GM21390 (cell line): ENCODE data around the gene ACER3.
"Not testable (repeated sequence)": the region's sequence is repeated elsewhere in the genome, so short reads cannot be mapped to it uniquely, and the experiment has no call there.

Source experiments
- ATAC-seq: cut with Tn5 transposase; IDR thresholded peaks from one replicate; pipeline ENCODE4 v1.9.1; 2021; ENCODE audit not compliant: unreplicated experiment

ACER3 gene

GRCh38 chr11:76919467-76919866 lies 58.7 kb downstream of the ACER3 start:
- ATAC-seq: no peak

- ATAC-seq: no peak
Measured at GRCh38 chr11:76919887-76920746, 59.4 kb downstream of the ACER3 start.

- no peak for ATAC-seq
Measured at GRCh38 chr11:76927160-76927559, 66.4 kb downstream of the ACER3 start.

DNA sequence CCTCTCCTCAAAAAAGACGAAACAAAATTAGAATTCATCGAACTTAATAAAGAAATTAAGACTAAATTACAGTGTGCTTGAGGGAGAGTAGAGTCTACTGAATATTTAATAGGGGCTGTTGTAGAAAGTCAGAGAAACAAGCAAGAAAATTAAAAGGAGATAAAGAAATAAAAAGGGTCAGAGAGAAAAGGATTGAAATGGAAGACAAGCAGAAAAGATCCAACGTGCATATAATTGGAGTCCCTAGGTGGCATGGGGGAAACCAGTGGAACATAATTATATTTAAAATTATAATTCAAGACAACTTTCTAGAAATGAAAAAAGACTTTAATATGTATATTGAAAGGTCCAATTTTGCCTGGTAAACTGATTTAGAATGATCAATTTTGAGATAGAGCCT lies 74.3 kb downstream of the ACER3 start:
- no peak for ATAC-seq

GRCh38 chr11:76939219-76939631 lies 78.5 kb downstream of the ACER3 start:
- no peak for ATAC-seq

DNA sequence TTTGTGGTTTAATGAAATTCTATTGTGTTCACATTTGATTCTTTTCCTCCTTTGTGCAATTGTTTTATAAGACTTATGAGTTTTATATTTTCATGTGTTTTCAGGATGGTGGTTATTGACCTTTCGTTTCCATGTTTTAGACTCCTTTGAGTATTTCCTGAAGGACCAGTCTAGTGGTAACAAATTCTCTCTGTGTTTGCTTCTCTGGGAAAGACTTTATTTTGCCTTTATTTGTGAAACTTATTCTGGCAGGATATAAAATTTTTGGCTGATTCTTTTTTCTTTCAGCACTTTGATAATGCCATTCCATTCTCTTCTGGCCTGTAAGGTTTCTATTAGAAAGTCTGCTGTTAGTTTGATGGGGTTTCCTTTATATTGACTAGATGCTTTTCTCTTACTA lies 83.5 kb downstream of the ACER3 start:
- no peak for ATAC-seq

GRCh38 chr11:76946223-76946622 lies 85.5 kb downstream of the ACER3 start:
- ATAC-seq: no peak

- ATAC-seq: no peak
Measured at GRCh38 chr11:76947190-76947589, 86.5 kb downstream of the ACER3 start.

GRCh38 chr11:76947800-76948199 lies 87.1 kb downstream of the ACER3 start:
- ATAC-seq: no peak

DNA sequence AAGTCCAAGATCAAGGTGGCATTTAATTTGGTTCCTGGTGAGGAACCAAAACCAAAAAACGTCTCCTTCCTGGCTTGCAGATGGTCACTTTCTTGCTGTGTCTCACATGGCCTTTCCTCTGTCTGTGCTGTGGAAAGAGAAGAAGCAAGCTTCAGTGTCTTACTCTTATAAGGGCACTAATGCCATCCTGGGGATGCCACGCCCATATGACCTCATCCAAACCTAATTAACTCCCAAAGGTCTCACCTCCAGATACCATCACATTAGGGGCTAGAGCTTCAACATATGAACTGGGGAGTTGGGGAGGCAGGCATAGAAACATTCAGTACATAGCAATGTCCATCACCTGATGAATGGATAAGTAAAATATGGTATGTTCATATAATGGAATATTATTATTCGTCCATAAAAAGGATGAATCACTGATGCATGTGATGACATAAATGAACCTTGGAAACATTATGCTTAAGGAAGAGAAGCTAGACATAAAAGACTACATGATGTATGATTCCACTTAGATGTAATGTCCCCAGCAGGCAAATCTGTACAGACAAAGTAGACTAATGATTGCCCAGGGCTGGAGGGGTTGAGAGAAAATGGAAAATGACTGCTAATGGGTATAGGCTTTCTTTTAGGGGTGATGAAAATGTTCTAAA lies 94.9 kb downstream of the ACER3 start:
- no peak for ATAC-seq

- peak; percentile 91 for ATAC-seq
Measured at GRCh38 chr11:76962583-76963416, 102.1 kb downstream of the ACER3 start.

GRCh38 chr11:76963417-76964168 lies 102.9 kb downstream of the ACER3 start:
- not testable (repeated sequence) for ATAC-seq

DNA sequence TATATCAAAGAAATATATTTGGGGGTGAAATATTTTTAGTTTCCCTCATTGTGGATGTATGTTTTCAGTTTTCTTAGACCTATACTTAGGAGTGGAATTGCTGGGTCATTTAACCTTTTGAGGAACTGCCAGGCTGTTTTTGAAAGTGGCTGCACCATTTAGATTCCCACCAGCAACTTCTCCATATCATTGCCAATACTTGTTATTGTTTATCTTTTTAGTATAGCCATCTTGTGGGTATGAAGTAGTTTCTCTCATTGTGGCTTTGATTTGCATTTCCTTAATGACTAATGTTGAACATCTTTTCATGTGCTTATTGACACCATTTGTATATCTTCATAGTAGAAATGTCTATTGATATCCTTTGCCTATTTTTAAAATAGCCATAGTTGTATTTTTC lies 111.3 kb downstream of the ACER3 start:
- no peak for ATAC-seq

- ATAC-seq: no peak
Measured at GRCh38 chr11:76974179-76974891, 113.6 kb downstream of the ACER3 start.

DNA sequence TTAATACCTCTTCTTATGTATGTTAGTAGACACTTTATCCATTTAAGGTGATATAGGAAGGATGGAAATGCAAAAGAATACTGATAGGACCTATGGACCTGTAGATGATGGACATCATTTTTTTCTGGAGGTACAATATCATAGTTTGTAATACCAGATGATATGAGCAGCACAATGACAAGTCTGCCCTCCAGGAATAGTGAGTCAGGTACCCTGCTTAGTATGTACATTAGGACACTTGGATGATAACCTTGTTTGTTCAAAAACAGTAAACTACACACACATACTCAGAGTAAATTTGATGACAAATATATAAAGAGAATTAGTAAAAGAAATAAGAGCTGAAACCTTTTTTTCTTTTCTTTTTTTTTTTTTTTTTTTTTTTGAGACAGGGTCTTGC lies 114.8 kb downstream of the ACER3 start:
- ATAC-seq: no peak

GRCh38 chr11:76977791-76978190 lies 117.1 kb downstream of the ACER3 start:
- no peak for ATAC-seq

DNA sequence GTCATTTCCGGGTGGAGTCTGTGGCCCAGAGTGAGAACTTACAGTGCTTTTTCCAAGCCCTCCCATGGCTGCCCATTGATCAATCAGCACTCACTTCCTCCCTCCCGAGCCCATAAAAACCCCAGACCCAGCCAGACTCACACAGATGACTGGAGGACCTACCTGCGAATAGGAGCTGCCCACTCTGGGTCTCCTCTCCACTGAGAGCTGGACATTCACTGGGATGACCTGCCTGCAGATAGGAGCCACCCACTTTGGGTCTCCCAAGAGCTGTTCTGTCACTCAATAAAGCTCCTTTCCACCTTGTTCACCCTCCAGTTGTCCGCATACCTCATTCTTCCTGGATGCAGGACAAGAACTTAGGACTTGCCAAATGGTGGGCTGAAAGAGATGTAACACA lies 117.5 kb downstream of the ACER3 start:
- ATAC-seq: no peak

GRCh38 chr11:76978818-76979217 lies 118.1 kb downstream of the ACER3 start:
- no peak for ATAC-seq

- no peak for ATAC-seq
Measured at GRCh38 chr11:76980196-76980595, 119.5 kb downstream of the ACER3 start.

DNA sequence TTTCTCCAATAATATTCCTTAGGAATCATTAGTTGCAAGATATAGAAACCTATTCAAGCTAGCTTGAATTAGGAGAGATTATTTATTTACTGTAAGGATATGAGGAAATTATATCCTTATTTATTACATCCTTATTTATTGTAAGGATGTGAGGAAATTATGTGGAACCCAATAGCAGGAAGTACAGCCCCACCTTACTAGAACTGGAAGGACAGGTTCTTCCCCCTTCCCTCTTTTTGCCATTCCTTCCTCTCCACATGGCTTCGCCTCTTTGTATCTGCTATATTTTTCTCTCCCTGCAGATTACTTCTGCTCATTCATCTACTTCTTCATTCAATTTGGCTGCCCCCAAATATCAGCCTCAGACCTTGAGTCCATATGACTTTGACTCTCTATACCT lies 124.0 kb downstream of the ACER3 start:
- ATAC-seq: no peak
